ENCODE data around the gene SLC6A19.

Gene SLC6A19

DNA sequence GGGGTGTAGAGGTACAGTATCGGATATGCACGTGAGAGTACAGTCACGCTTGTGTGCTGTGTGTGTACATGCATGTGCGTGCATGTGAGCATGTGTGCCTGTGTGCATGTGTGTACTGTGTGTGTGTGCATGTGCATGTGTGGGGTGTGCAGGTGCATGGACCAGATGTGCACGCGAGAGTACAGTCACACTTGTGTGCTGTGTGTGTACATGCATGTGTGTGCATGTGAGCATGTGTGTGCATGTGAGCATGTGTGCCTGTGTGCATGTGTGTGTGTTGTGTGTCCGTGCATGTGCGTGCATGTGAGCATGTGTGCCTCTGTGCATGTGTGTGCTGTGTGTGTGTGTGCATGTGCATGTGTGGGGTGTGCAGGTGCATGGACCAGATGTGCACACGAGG, 10.3 kb downstream of the SLC6A19 start:
- DNase-seq = no peak

DNA sequence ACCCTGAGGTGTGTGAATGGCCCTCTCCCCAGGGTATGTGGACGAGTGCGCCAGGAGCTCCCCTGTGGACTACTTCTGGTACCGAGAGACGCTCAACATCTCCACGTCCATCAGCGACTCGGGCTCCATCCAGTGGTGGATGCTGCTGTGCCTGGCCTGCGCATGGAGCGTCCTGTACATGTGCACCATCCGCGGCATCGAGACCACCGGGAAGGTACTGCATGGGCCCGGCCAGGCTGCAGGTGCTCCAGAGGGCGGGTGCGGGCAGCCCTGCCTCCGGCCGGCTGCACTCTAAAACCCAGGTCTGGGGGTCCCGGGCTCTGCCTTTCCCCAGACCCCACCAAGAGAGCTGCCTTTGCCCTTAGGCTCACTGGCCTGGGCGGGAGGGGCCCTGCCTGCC, 10.9 kb downstream of the SLC6A19 start:
- DNase-seq = no peak

DNA sequence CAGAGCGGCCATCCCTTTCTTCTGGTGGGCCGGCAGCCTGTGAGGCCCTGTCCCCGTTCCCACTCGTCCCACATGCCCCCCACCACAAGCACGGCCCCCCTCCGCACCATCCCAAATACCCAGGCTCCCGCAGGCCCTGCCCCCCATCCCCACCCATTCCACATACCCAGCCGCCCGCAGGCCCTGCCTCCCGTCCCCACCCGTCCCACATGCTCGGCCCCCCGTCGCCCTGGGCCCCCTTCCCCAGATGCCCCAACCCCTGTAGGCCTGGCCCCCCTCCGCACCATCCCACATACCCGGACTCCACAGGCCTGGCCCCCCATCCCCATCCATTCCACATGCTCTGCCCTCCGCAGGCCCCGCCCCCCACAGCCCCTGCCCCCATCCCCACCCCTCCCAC, 11.5 kb downstream of the SLC6A19 start:
- no peak for DNase-seq

DNA sequence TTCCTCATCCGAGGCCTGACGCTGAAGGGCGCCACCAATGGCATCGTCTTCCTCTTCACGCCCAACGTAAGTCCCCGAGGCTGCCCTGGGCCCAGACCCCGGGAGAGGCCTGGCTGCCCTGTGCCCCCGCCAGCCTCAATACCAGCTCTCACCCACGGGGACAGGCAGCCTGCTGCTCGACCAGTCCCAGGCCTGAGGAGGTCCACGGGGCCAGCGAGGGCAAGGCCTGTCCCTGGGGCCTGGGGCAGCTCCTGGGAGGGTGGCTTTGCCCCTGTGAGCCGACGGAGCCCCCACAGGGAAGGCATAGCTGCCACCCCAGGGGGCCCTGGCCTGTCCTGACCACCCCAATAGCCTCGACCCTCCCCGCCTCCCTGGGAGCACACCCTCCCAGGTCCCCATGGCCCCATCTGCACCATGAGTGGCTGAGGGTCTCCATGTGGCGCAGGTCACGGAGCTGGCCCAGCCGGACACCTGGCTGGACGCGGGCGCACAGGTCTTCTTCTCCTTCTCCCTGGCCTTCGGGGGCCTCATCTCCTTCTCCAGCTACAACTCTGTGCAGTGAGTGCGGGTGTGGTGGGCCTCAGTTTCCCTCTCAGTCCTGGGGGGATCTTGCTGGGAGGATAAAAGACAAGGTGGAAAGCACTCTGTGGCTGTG, 12.2 kb downstream of the SLC6A19 start:
- DNase-seq = no peak

DNA sequence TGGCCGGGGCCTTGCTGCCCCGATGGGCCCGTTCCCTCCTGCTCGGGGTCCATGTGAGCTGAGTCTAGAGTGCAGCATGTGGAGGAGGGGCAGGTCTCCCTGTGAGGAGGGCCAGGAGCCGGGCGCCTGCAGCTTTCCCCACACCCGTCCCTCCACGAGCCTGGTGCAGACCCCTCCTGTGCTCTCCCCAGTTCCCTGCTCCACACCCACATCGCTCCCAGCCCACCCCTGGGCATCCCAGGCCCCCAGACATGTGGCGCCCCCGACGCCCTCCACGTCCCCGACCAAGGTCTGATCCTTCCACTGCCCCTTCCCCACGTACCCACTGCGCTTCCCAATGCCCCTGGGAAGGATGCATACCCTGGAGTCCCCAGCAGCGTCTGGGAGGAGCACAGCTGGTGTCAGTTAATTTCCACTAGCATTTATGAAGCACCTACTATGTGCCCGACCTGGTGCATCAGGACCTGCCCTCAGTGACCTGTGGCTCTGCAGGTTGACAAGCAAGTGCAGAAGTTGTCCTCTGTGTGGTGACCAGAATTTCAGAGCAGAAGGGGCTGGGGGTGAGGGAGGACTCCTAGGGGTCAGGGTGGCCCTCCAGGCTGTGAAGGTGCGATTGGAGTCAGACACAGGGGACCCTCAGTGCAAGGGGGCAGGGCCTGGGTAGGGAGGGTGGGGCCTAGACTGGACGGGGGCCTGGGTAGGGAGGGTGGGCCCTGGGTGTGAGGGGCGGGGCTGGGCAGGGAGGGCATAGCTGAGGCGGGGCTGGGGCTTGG, 13.0 kb downstream of the SLC6A19 start:
- DNase-seq = no peak

DNA sequence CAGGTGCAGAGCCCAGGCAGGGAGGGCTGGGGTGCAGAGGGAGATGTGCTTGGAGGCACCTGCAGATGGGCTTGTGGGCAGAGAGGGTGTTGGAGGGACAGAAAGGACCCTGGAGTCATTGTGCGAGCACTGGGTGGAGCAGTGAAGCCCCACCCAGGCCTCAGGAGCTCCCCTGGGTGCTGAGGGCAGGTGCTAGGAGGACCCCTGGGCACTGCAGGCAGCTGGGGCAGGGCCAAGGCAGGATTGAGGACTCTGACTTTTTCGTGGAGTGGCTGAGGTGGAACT, 13.5 kb downstream of the SLC6A19 start:
- DNase-seq = no peak

DNA sequence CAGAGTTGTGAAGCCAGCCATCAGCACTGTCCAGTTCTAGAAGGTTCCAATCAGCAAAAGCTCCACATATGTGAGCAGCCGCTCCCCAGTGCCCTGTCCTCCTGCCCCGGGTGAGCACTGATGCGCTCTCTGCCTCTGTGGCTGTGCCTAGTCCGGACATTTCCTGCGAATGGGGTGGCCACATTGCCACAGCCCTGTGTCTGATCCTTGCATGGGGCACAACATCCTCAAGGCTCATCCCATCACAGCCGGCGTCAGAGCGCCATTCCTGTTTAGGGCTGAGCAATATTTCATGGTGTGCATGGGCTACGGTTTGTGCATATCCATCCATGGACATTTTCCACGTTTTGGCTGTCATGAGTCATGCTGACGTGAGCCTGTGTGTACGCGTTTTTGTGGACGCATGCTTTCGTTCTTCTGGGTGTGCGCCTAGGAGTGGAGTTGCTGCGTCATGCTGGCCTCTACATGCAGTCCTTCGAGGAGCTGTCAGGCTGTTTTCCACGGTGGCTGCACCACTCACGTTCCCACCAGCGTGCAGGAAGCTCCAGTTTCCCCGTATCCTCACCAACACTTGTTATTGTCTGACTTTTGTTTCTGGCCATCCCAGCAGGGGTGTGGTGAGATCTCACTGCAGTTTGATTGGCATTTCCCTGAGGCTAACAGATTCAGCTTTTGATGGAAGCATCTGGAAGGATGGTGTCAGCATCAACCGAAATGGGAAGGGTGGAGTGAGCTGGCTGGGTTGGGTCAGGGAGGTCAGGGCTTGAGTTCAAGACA, 14.1 kb downstream of the SLC6A19 start:
- DNase-seq = no peak

DNA sequence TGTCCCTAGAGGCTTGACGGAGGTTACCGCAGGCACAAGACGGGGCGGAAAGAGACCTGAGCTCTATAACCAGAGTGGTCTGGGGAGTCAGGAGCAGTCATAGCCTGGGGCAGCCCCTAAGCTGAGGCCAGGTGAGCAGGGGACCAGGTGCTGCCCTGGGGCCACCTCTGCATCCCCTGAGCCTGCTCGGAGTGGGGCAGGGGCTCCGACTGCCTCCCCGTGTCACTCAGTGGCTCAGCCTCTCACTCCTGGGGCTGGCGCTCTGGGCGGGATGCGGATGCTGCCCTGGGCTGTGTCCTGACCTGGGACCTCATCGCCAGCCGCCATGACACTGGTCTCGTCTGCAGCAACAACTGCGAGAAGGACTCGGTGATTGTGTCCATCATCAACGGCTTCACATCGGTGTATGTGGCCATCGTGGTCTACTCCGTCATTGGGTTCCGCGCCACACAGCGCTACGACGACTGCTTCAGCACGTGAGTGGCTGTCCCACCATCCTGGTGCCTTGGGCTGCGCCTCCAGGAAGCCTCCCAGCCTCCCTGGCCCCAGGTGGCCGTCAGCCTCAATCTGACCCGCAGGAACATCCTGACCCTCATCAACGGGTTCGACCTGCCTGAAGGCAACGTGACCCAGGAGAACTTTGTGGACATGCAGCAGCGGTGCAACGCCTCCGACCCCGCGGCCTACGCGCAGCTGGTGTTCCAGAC, 15.0 kb downstream of the SLC6A19 start:
- no peak for DNase-seq

DNA sequence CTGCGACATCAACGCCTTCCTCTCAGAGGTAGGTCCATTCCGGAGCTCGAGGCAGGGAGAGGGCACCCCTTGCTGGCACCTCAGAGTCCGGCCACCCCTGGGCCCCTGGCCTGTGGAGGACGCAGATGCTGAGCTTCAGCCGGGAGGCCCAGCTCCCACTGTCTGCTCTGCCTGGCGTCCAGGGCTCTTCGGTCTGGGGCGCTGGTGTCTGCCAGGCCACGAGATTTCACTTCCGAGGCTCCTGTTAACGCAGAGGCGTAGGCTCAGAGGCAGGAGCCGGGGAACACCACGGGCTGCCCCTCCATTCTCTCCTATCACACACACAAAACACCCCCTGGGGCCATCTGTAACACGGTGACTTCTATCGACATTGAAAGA, 15.5 kb downstream of the SLC6A19 start:
- no peak for DNase-seq

DNA sequence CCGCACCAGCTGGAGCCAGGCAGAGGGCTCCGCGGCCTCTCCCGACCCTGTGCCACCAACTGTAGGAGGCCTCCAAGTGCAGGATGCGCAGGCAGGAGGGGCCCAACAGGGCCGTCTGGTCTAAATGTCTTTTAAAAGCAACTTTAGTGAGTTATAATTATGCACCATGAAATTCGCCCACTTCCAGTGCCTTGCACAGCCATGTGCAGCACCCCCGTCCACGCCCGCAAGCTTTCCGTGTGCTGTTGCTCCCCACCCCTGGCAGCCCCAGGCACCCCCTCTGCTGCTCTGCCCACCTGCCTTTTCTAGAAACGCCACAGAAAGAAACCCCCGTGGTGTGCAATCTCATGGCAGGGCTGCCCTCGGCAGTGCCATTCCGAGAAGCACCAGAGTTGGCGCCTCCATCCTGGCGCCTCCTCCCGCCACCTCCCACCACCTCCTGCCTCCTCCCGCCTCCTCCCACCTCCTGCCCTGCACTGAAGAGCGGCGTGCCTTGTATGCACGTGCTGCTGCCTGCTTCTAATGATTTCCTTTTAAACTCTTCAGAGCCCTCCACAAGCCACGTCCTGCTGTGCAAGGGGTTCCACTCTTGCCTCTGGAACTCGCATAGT, 16.3 kb downstream of the SLC6A19 start:
- DNase-seq = no peak

DNA sequence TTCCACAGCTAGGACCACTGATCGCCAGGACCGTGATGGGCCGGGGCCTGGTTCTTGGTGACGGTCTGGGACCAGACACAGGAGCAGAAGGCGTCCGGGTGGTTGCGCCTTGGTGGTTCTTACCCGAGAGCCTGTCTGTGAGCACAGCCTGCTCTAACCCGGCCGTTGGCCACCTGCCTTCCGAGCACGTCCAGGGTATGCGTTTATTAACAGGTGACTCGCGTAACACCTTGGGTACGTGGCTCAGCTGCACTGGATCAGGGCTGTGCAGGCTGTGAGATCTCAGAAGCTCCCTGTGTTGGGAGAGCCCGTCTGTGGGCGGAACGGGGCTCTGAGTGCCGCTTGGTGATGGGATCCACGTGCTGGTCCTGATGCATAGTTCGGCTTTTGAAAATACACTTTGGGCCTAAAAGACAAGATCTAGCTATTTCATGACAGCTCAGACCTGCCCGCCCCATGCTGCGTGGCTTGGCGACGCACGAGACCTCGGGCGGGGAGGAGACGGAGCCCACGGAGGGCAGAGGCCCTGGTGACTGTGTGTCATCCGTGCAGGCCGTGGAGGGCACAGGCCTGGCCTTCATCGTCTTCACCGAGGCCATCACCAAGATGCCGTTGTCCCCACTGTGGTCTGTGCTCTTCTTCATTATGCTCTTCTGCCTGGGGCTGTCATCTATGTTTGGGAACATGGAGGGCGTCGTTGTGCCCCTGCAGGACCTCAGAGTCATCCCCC, 17.1 kb downstream of the SLC6A19 start:
- DNase-seq = no peak

DNA sequence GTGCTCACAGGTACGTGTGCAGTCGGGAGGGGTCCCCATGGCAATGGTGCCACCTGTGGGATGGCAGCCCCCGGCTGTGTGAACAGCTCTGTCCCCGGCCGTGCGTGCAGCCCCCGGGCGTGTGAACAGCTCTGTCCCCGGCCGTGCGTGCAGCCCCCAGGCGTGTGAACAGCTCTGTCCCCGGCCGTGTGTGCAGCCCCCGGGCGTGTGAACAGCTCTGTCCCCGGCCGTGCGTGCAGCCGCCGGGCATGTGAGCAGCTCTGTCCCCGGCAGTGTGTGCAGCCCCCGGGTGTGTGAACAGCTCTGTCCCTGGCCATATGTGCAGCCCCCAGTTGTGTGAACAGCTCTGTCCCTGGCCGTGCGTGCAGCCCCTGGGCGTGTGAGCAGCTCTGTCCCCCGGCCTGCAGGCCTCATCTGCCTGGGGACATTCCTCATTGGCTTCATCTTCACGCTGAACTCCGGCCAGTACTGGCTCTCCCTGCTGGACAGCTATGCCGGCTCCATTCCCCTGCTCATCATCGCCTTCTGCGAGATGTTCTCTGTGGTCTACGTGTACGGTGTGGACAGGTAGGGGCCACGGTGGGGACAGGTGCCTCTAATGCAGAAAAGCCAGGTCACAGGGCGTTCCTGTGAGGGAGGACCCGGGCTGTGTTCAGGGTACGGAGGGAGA, 17.8 kb downstream of the SLC6A19 start:
- no peak for DNase-seq

DNA sequence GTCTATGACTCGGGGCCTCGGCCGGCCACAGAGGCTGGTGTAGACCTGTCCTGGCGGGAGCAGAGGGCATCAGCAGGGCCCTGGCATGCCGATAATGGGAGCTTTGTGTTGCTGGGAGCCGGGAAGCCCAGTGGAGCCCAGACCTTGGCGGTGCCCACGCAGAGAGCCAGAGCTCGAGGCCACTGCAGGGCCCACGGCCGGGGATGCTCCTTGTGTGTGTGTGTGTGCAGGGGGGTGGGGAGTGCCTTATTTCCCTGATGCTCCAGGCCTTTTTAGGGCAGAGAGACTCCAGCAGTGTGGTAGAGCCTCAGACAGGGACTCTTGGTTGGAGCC, 18.3 kb downstream of the SLC6A19 start:
- no peak for DNase-seq

DNA sequence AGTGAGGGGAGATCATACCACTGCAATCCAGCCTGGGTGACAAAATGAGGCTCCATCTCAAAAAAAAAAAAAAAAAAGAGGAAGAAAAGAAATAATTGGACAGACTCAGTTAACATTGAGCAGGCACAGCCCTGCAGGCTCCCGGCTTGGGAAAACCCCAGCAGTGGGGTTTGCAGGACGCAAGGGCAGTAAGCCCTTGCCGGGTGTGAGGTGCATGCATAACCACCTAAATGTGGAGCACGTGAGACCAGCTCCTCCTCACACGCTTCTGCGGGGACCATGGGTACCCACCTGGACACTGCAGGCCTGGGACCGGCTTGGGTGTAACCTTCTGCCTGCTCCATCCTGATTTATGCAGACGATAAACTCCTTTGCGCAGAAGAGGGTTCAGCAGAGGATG, 19.0 kb downstream of the SLC6A19 start:
- no peak for DNase-seq

DNA sequence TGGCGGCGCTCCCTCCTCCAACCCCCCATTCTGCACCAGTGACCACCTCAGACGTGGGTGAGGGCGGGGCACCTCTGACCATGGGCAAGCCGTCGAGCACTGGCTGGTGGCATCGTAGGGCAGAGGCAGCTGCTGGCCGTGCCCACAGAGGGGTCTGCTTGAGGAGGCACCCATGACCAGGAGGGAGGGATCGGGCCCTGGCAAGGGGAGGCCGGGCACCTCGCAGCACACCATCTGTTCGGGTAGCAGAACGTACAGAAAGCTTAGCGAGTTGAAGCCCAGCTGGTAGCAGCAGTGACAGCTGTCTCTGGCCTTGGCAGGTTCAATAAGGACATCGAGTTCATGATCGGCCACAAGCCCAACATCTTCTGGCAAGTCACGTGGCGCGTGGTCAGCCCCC, 19.4 kb downstream of the SLC6A19 start:
- no peak for DNase-seq

DNA sequence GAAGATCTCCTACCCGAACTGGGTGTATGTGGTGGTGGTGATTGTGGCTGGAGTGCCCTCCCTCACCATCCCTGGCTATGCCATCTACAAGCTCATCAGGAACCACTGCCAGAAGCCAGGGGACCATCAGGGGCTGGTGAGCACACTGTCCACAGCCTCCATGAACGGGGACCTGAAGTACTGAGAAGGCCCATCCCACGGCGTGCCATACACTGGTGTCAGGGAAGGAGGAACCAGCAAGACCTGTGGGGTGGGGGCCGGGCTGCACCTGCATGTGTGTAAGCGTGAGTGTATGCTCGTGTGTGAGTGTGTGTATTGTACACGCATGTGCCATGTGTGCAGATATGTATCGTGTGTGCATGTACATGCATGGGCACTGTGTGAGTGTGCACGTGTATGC, 20.3 kb downstream of the SLC6A19 start:
- no peak for DNase-seq

DNA sequence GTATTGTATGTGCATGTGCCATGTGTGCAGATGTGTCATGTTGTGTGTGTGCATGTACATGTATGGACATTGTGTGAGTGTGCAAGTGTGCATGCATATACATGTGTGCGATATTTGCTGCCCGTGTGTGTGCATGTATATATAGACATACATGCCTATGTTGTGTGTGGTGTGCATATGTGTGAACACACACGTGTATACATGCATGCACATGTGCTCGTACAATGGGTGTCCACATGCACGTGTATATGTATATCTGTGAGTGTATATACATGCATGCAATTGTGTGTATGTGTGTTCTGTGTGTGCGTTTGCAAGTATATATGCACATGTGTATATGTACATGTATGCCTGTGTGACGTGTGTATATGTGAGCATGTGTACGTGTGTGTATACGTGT, 20.8 kb downstream of the SLC6A19 start:
- DNase-seq = no peak

DNA sequence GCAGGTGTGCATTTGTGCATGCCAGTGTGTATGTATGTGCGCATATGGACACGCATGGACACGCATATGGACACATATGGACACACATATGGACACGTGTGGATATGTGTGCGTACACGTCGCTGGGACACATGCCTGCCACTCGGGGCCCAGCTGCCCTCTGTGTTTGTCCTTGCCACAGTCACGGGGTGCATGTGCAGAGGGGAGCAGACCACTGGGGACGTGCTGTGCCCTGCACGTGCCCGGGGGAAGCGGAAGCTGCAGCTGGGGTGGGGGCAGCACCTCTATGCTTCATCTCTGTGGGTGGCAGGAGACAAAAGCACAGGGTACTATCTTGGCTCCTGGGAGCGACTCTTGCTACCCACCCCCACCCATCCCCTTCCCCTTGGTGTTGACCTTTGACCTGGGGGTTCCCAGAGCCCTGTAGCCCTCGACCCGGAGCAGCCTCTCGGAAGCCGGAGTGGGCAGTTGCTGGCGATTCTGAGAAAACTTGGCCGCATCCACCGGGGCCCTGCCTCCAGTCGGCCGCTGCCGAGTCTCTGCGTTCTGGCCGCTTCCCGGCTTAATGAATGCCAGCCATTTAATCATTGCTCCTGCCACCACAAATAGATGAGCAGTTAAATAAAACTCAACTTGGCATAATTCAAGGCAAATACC, 21.4 kb downstream of the SLC6A19 start:
- no peak for DNase-seq

DNA sequence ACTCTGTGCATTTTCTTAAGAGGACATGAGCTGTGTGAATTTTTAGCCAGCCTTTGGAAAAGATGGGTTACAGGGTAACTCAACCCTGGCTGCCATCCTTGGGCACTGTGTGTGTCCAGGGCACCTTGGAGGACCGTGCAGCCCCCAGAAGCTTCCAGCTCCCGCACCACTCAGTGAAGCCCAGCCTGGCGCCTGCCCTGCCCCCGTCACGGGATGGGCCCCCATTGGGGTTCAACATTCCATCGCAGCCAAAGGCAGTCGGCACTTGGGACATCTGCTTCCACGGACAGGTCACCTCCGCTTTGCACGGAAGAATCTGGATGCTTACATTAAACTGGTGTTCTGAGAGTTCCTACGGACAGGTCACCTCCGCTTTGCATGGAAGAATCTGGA, 21.9 kb downstream of the SLC6A19 start:
- no peak for DNase-seq

DNA sequence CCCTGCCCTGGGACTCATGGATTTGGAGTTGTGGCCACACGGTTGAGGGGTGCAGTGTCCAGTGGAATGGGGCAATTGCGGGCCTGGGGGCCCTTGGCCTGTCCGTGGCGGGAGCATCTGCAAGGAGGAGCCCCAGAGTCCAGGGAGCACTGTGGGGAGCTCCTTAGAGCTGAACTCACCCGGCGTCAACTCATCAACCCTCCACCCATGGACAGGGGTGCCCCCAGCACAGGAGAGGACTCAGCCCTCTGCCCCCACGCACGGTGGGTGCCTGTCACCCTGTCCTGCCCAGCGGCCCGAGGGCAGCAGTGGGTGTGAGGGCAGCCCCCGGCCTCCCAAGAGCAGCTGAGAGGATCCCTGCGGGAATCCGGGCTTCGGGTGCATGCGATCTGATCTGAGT, 23.2 kb downstream of the SLC6A19 start:
- no peak for DNase-seq

DNA sequence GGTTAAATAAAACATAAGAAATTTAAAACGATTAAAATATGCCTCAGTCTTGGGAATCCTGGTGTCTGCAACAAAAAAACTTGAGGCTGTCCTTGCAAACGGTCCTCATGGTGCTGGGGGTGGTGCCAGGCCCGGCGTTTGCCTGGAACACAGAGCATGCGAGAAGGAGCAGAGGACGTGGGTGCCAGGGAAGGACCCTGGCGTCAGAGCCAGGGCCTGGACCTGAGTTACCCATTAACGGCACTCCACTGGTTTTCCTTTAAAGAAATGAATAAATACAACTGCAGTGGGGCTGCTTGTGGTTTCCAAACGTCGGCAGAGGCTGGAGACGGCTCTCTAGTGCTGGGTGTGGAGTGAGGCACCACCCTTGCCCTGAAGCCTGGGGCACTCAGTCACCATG, 23.7 kb downstream of the SLC6A19 start, which contains the start of gene SLC6A18:
TSS of gene SLC6A18 (plus strand) at position 301 of the 400 bp plus-strand sequence. CDS start at position 398, 97 bp downstream.
- no peak for DNase-seq

Data from NCI-H1048 (cell line).